Tibial nerve (tissue), 4 donors: ENCODE results near the gene MAP4.

Experiments used
- CTCF ChIP-seq, 5 experiments: fragments of 200-600 bp in 3 of 5; fragments of 450-650 bp in 2 of 5; sonication (generic) in 3 of 5; IDR thresholded peaks; one replicate each; pipeline ENCODE4 v1.5.1; 2016 to 2019; ENCODE audit warnings: antibody characterized with exemption in 5 of 5, mild to moderate bottlenecking in 3 of 5, moderate library complexity in 2 of 5
- EP300 ChIP-seq, 2 donors: sonication (generic); formaldehyde crosslinking; IDR thresholded peaks; one replicate each; pipeline ENCODE4 v1.6.1; 2017; ENCODE audit warnings: antibody characterized with exemption in 2 of 2, mild to moderate bottlenecking in 1 of 2

- TF ChIP-seq CTCF (IDR thresholded peaks at IDR 0.05), result no peak
- no peak for TF ChIP-seq EP300 (IDR thresholded peaks at IDR 0.05)
These were observed 45.1 kb downstream of the MAP4 start for GRCh38 chr3:47971081-47971480.
